Mesothelial cell of epicardium (in vitro differentiated cells): ENCODE measurements around the gene MOSPD3. TPM values are rescaled to one million over a fixed set of nuclear protein-coding genes. Genes with fewer than 3 reads are reported as not detected.
A peak's percentile ranks its signal among the peaks of the same experiment; 100 is the strongest.

ENCODE experiments used
- DNase-seq, 2 experiments: peaks; one replicate each; pipeline ENCODE4 v3.0.0; 2021; ENCODE audit warnings: low spot score in 2 of 2; ENCODE audit not compliant: unreplicated experiment in 2 of 2
- H3K27ac Mint-ChIP-seq: 2 replicates; pipeline ENCODE4 v1.8.0; 2021; ENCODE audit warnings: mixed read lengths
- H3K27me3 Mint-ChIP-seq: 2 replicates; pipeline ENCODE4 v1.8.0; 2021; ENCODE audit warnings: low read depth, mixed read lengths
- H3K36me3 Mint-ChIP-seq: 2 replicates; pipeline ENCODE4 v1.8.0; 2021; ENCODE audit warnings: mixed read lengths
- H3K4me1 Mint-ChIP-seq: 2 replicates; pipeline ENCODE4 v1.8.0; 2021; ENCODE audit warnings: mixed read lengths
- H3K4me3 Mint-ChIP-seq: 2 replicates; pipeline ENCODE4 v1.8.0; 2021; ENCODE audit warnings: mild to moderate bottlenecking, moderate library complexity, mixed read lengths
- H3K9me3 Mint-ChIP-seq: 2 replicates; pipeline ENCODE4 v1.8.0; 2021; ENCODE audit warnings: mixed read lengths
- CTCF ChIP-seq: fragments of 200-600 bp; sonication (generic); IDR thresholded peaks from one replicate; pipeline ENCODE4 v1.5.0; 2021; ENCODE audit warnings: antibody characterized with exemption; ENCODE audit not compliant: unreplicated experiment
- total RNA-seq: library from RNA; stranded (reverse); gene quantifications from 3 replicates; pipeline ENCODE4 v1.2.1, GENCODE V29; 2021

The MOSPD3 gene
- total RNA-seq, 1 donor from 2014 or later: 25.9 TPM

- peak overlapping the region; percentile 43 for H3K4me3 Mint-ChIP-seq
These were observed 22.9 kb upstream of the MOSPD3 start for GRCh38 chr7:100589341-100589947.

GRCh38 chr7:100590077-100590737 lies 22.1 kb upstream of the MOSPD3 start:
- Mint-ChIP-seq H3K4me1 (peaks cover 22% of the 10 kb centered on the region), H3K27me3 (no peaks in the 10 kb centered on the region), H3K4me3 (peak overlapping the region; percentile 34), H3K9me3 (no peaks in the 10 kb centered on the region), H3K36me3 (peaks cover 12% of the 10 kb centered on the region), H3K27ac (peak overlapping the region; percentile 89)
- no peak for TF ChIP-seq CTCF
- no peak for DNase-seq

More at GRCh38 chr7:100589341-100589947, 22.9 kb upstream of the MOSPD3 start:
- Mint-ChIP-seq H3K36me3 (peaks cover 9% of the 10 kb centered on the region), H3K4me1 (peaks cover 29% of the 10 kb centered on the region), H3K9me3 (no peaks in the 10 kb centered on the region), H3K27me3 (no peaks in the 10 kb centered on the region), H3K27ac (peak overlapping the region; percentile 89)
- TF ChIP-seq CTCF: no peak
- DNase-seq: no peak

GRCh38 chr7:100591596-100591995 lies 20.7 kb upstream of the MOSPD3 start:
- peaks cover 19% of the 10 kb centered on the region for H3K4me1 Mint-ChIP-seq
- no peak overlapping the region for H3K4me3 Mint-ChIP-seq
- peaks cover 22% of the 10 kb centered on the region for H3K36me3 Mint-ChIP-seq
- TF ChIP-seq CTCF: no peak
- H3K9me3 Mint-ChIP-seq: no peaks in the 10 kb centered on the region
- H3K27ac Mint-ChIP-seq: no peak overlapping the region
- no peak for DNase-seq
- no peaks in the 10 kb centered on the region for H3K27me3 Mint-ChIP-seq

GRCh38 chr7:100595188-100595587 lies 17.2 kb upstream of the MOSPD3 start:
- Mint-ChIP-seq H3K36me3 (peaks cover 29% of the 10 kb centered on the region), H3K4me3 (no peak overlapping the region), H3K9me3 (no peaks in the 10 kb centered on the region), H3K27ac (no peak overlapping the region), H3K27me3 (no peaks in the 10 kb centered on the region), H3K4me1 (peaks cover 13% of the 10 kb centered on the region)
- TF ChIP-seq CTCF: no peak
- DNase-seq: no peak

- H3K4me1 Mint-ChIP-seq: peaks cover 31% of the 10 kb centered on the region
- H3K36me3 Mint-ChIP-seq: peaks cover 25% of the 10 kb centered on the region
- H3K27ac Mint-ChIP-seq: peak overlapping the region; percentile 84
- no peak overlapping the region for H3K4me3 Mint-ChIP-seq
- H3K9me3 Mint-ChIP-seq: no peaks in the 10 kb centered on the region
- DNase-seq: no peak
- TF ChIP-seq CTCF: no peak
- no peaks in the 10 kb centered on the region for H3K27me3 Mint-ChIP-seq
These were observed 13.9 kb upstream of the MOSPD3 start for GRCh38 chr7:100598425-100598824.
